ENCODE measurements around the gene ATP10D.

Gene ATP10D

DNA sequence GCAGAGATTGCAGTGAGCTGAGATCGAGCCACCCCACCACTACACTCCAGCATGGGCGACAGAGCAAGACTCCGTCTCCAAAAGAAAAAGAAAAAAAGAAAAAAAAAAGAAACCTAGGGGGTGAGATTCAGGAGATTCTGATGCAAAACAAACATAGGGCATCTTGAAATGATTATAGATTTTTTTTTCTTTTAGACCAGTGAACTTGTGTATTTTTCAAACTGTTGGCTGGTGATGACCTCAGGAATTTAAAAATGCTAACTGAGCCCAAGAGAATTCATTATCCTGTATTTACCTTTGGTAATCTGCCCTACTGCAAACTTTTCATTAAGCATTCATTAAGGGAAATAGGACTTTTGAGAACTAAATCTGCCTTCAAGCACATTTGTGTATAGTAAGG, 20.6 kb downstream of the ATP10D start:
- no peak for TF ChIP-seq GATA3 (IDR thresholded peaks at IDR 0.05; ENCODE audit: low read depth, low read length)

DNA sequence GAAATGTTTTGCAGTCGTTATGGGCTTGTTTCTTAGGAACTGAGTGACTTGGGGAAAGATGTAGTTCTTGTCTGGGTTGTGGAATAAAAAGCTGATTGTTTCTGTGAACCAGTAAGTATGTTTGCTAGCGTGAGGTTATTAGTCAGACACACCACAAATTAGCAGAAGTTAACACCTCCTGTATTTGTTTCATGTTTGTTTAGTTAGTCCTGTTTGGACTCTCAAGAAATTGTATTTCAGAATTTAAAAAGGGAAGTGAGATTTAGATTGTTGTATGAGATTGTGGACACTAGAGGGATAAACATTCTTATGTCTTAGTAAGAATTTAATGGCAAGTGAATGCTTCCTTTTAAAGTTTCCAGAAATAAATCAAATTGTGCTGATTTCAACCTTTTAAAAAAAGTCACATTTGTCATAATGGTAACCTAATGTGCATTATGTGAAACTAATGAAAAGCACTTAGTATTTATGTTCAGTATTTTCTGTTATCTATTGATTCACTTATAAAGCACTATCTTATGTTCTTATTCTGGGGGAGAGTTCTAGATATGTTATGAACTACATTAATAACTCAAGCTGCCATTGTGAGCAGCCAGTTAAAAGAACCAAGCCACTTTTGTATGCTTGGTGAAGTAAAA, 25.6 kb downstream of the ATP10D start:
- no peak for TF ChIP-seq GATA3 (IDR thresholded peaks at IDR 0.05; ENCODE audit: low read depth, low read length)
- no peak for TF ChIP-seq GATA2 (IDR thresholded peaks at IDR 0.05; ENCODE audit: low read depth, low read length)

DNA sequence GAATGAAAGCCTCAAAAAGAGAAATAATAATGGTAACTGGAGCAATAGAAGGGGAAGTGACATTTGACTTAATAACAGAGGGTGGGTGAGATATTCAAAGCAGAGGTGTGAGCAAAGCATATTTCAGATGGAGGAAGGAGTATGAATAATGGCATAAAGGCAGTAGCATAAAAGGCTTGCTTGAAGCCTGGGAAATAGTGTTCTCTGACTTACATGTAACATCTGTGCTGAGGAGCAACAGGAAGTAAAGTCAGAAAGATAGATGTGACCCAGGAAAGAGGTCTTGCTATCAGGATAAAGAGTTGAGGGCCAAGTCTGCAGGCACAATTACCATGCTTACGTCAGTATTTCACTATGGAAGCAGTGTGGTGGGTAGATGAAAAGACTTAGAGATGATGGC, 28.4 kb downstream of the ATP10D start:
- TF ChIP-seq GATA2 (IDR thresholded peaks at IDR 0.05; ENCODE audit: low read depth, low read length) (no peak), GATA3 (IDR thresholded peaks at IDR 0.05; ENCODE audit: low read depth, low read length) (no peak)

DNA sequence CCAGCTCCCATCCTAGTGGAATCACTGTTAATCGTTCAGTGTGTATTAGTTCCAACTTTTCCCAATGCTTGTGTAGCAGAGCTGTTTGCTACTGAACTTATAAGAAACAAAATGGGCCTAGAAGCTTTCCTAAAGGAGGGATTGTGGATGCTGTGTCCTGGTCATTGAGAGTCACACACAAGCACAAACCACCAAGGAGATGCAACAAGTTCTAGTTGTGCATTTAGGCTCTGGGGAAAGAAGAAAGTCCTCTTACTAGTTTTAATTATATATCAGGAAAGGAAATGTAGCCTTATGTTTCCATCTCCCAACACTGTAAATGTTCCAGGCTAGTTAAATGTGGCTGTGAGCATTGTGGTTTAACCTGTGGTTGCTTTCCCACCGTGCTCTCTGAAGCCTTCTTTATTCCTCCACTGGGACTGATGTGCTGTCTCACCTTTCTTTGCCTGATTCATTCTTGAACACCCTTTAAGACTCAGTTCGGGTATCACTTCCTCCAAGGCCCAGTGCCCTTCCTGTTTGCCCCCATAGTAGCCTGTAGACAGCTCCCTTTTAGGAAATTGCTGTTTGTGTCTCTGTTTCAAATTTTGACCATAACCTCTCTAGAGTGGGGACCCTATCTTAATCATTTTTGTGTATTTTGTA, 34.3 kb downstream of the ATP10D start:
- TF ChIP-seq GATA3 (IDR thresholded peaks at IDR 0.05; ENCODE audit: low read depth, low read length) (no peak), GATA2 (IDR thresholded peaks at IDR 0.05; ENCODE audit: low read depth, low read length) (no peak)

DNA sequence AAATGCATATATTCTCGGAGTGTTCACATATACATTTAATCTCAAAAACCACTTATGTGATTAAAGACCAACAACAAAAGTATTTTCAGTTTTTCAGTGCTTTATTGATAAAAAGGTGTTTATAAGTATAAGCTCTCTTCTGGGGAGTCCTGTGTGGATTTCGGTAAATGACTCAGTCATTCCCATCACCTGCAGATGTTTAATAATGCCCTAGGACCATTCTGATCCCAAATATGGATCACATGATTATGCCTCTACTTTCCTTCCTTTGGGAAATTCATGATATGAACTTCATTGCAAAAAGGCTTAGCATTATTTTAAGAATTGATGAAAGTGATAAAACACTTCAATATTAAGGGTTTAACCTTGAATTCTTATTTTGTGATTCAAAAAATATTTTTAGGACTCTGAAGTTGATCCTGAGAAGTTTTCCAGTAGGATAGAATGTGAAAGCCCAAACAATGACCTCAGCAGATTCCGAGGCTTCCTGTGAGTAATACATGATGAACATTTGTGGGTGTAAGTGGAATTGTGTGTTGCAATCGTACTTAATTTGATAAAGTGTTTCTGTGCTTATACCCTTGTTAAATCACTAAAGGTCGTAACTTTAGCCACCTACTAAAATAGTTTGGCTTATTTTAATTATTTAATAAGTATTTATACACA, 40.2 kb downstream of the ATP10D start:
- TF ChIP-seq GATA2 (IDR thresholded peaks at IDR 0.05; ENCODE audit: low read depth, low read length) (no peak), GATA3 (IDR thresholded peaks at IDR 0.05; ENCODE audit: low read depth, low read length) (no peak)

DNA sequence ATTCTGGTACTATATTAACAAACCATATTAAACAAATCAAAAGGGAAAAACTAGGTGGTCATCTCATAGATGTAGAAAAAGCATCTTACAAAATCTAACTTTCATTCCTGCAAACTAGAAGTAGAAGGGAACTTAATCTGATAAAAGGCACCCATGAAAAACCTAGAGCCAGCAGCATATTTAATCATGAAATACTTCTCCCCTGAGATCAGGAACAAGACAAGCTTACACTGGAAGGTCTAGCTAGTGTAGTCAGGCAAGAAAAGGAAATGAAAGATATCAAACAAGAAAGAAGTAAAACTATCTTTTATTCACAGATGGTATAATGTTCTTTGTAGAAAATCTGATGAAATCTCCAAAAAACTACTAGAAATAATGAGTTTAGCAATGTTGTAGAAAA, 41.2 kb downstream of the ATP10D start:
- TF ChIP-seq GATA3 (IDR thresholded peaks at IDR 0.05; ENCODE audit: low read depth, low read length) (no peak), GATA2 (IDR thresholded peaks at IDR 0.05; ENCODE audit: low read depth, low read length) (no peak)

DNA sequence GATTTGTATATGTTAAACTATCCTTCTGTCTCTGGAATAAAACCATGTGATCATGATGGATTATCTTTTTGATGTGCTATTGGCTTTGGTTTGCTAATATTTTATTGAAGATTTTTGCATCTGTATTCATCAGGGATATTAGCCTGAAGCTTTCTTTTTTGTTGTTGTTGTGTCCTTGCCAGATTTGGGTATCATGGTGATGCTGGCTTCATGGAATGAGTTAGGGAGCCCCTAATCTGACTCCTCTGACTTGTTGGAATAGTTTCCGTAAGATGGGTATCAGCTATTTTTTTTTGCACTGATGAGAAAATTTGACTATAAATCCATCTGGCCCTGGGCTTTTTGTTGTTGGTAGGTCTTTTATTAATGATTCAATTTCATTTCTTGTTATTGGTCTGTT, 45.7 kb downstream of the ATP10D start:
- TF ChIP-seq GATA3 (IDR thresholded peaks at IDR 0.05; ENCODE audit: low read depth, low read length): no peak
- TF ChIP-seq GATA2 (IDR thresholded peaks at IDR 0.05; ENCODE audit: low read depth, low read length): no peak

DNA sequence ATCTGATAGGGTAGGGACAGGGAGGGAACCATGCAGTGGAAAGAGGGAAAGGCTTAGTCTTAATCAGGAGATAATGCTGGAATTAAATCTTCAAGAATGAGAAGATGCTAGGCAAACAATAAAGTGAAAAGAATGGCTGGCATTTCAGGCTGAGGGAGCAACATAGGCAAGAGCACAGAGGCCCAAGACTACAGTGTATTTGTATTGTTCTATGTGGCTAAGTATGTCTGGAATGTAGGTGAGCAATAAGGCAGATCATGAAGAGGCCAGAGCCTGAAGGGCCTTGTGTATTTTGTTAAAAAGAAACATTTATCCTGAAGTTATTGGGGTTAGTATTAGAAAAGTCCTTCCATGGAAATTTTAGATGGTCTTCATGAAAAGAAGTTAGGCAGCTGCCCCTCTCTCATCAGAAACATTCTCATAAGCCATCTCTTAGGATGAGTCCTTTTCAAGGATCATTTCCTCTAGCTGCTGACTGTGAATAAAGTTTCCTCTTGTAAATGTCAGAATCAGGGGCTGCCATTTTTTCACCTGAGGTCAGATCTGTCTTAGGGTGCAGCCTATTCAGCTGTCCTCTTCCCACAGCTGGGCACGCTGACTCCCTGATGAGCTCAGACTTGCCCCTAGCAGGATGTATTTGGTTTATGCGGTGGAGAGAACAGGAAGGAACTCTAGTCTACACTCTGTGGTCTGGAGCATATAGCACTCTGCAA, 46.3 kb downstream of the ATP10D start:
- TF ChIP-seq GATA2 (IDR thresholded peaks at IDR 0.05; ENCODE audit: low read depth, low read length): no peak

DNA sequence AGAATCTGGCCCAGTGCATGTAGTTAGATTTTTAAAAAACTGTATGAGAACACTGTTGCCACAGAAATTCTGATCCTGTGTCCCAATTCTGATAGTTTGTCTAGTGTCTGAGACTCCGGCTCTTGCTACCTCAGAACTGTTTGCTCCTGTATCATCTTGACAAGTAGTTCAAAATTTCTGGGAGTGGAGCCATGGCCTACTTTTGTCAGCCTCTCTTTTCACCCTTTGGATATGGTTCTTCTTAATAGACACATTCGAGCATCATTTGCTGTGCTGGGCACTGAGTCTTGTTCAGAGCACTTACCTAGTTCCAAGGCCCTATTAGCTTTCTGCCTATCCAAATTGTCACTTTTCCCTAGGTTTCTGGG, 46.9 kb downstream of the ATP10D start:
- TF ChIP-seq GATA3 (IDR thresholded peaks at IDR 0.05; ENCODE audit: low read depth, low read length): no peak
- TF ChIP-seq GATA2 (IDR thresholded peaks at IDR 0.05; ENCODE audit: low read depth, low read length): no peak

DNA sequence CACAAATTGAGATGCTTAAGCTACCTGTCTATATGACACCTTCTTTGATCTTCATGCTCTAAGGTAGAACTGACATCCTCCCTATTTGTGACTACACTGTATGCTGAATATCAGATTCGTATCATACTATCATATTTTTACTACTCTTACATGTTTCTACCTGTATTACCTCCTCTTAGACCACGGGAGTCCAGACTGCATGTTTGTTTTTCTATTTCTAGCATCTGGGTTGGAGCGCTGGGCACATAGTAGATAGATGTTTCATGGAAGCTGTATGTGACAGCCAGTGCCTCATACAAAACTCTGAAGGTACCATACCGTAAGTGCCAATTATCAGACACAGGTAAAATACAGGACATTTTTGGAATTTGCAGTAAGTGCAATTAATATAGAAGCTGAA, 47.6 kb downstream of the ATP10D start:
- TF ChIP-seq GATA2 (IDR thresholded peaks at IDR 0.05; ENCODE audit: low read depth, low read length): no peak
- TF ChIP-seq GATA3 (IDR thresholded peaks at IDR 0.05; ENCODE audit: low read depth, low read length): no peak

DNA sequence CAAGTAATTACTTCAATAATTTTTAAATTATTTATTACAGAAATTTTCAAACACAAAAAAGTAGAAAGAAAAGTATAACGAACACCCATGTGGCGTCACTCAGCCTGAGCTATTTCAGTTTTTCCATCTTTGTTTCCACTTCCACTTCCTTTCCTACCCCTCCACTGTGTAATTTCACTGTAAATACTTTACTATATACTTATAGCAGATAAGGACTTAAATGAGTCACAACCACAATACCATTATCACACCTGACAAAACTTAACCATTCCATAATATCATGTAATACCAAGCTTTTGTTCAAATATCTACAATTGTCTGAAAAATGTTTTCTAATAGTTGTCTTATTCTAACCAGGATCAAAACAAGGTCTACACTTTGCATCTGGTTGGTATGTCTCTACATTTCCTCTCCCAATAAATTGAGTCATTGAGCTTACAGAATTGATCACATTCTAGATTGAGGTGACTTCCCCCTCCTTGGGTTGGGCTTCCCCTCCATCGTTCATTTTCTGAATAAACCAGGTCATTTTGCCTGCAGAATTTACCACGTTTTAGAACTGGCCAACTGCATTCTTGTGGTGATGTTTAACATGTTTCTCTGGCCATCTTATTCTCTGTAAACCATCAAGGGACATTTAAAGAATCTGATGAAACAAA, 48.7 kb downstream of the ATP10D start:
- TF ChIP-seq GATA3 (IDR thresholded peaks at IDR 0.05; ENCODE audit: low read depth, low read length) (no peak), GATA2 (IDR thresholded peaks at IDR 0.05; ENCODE audit: low read depth, low read length) (no peak)

DNA sequence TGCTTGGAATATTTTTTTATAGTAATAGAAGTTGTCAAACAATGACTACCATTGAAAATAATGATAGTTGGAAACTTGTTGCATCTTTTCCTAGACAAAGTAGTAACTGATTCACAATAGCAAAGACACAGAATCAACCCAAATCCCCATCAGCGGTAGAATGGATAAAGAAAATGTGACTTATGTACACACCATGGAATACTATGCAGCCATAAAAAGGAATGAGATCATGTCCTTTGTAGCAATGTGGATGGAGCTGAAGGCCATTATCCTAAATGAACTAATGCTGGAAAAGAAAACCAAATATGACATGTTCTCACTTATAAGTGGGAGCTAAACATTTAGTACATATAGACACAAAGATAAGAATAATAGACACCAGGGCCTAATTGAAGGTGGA, 49.7 kb downstream of the ATP10D start:
- TF ChIP-seq GATA3 (IDR thresholded peaks at IDR 0.05; ENCODE audit: low read depth, low read length): no peak
- no peak for TF ChIP-seq GATA2 (IDR thresholded peaks at IDR 0.05; ENCODE audit: low read depth, low read length)

DNA sequence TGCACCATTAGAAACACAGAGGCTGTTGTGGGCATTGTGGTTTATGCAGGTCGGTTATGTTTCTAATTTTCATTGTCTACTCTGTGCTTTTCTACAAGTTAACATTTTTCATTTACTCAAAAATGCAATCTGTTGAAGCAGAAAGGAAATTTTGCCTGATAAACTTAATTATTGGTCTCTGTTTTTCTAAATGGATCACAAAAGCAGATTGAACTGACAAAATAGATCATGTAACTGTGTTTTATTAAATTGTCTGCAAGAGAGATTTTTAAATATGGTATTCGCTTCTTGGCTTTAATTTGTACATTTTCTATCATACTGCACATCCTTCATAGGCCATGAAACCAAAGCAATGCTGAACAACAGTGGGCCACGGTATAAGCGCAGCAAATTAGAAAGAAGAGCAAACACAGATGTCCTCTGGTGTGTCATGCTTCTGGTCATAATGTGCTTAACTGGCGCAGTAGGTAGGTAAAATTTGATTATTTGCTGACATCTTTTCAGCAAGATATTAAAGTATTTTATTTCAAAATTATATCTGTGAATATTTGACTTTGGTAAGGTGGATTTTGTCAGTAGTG, 50.6 kb downstream of the ATP10D start:
- TF ChIP-seq GATA2 (IDR thresholded peaks at IDR 0.05; ENCODE audit: low read depth, low read length) (peak; percentile 45; the same call in 1 of the 2 replicates), GATA3 (IDR thresholded peaks at IDR 0.05; ENCODE audit: low read depth, low read length) (peak; percentile 67)

DNA sequence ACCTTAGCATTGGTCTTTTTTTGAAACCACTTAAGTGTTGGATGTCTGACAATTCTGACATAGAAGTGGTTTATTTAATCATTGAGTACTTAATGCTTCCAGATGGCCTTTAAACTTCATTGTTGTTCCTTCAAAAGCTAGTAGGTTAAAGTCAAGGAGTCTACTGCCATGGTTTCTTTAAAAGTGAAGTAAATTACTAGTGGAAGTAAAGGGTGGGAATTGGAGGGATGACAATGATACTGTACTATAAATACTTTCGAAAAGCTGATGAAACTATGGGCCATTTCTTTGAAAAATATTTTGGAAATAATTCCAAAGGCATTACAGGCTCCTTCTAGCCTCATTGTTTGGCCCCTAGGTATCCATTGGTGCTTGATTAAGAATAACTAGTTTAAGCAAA, 51.9 kb downstream of the ATP10D start:
- TF ChIP-seq GATA2 (IDR thresholded peaks at IDR 0.05; ENCODE audit: low read depth, low read length) (no peak), GATA3 (IDR thresholded peaks at IDR 0.05; ENCODE audit: low read depth, low read length) (no peak)

Measured in SH-SY5Y (cell line).